ENCODE data around the gene GATAD1. TPM values are rescaled to one million over a fixed set of nuclear protein-coding genes. Genes with fewer than 3 reads are reported as not detected.
A peak's percentile ranks its signal among the peaks of the same experiment; 100 is the strongest.

The GATAD1 gene
- 10 to 100 TPM; 30.1 to 40.5 (median 37.9) TPM for total RNA-seq
- long read RNA-seq, donor 1, transcript GATAD1-201 (5 exons, 3,962 nt) = major isoform, 15 of 24 reads
- long read RNA-seq, donor 1, partial matches to known transcripts = 1 of 24 reads
- long read RNA-seq, donor 1, other reads (novel, unspliced or antisense) = 6 of 24 reads
- long read RNA-seq, donor 2, partial matches to known transcripts = 3 of 4 reads
- long read RNA-seq, donor 2, other reads (novel, unspliced or antisense) = 1 of 4 reads

GRCh38 chr7:92447345-92448204 lies at the start of gene GATAD1:
TSS of gene GATAD1 (plus strand) at chr7:92447482. CDS start at chr7:92447730, 248 bp downstream.
- intact Hi-C loops (cut with DNase I, micrococcal nuclease) = no loop called here
- TF ChIP-seq, protein P1, sequence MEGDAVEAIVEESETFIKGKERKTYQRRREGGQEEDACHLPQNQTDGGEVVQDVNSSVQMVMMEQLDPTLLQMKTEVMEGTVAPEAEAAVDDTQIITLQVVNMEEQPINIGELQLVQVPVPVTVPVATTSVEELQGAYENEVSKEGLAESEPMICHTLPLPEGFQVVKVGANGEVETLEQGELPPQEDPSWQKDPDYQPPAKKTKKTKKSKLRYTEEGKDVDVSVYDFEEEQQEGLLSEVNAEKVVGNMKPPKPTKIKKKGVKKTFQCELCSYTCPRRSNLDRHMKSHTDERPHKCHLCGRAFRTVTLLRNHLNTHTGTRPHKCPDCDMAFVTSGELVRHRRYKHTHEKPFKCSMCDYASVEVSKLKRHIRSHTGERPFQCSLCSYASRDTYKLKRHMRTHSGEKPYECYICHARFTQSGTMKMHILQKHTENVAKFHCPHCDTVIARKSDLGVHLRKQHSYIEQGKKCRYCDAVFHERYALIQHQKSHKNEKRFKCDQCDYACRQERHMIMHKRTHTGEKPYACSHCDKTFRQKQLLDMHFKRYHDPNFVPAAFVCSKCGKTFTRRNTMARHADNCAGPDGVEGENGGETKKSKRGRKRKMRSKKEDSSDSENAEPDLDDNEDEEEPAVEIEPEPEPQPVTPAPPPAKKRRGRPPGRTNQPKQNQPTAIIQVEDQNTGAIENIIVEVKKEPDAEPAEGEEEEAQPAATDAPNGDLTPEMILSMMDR (IDR thresholded peaks at IDR 0.05) = peak; percentile 89
- peak within 1 kb of the TSS; percentile 78 for H3K4me3 ChIP-seq
- H3K4me1 ChIP-seq (ENCODE audit: low read depth) = peaks cover 8% of the 10 kb centered on the region
- H3K36me3 ChIP-seq (ENCODE audit: low read depth) = no peaks in the 10 kb centered on the region
- ATAC-seq (peak; percentile 97), DNase-seq (peak; percentile 92 to 94 (median 93))
- H3K9me3 ChIP-seq = no peaks in the 10 kb centered on the region

- DNase-seq (no peak), ATAC-seq (no peak)
- H3K36me3 ChIP-seq (ENCODE audit: low read depth) = no peaks in the 10 kb centered on the region
- no peak overlapping the region for H3K4me3 ChIP-seq
- TF ChIP-seq, protein P1 (IDR thresholded peaks at IDR 0.05) = no peak
- intact Hi-C loops (cut with DNase I, micrococcal nuclease) = no loop called here
- H3K9me3 ChIP-seq = no peaks in the 10 kb centered on the region
- H3K4me1 ChIP-seq (ENCODE audit: low read depth) = no peaks in the 10 kb centered on the region
Observed at GRCh38 chr7:92397542-92397941, 49.7 kb upstream of the GATAD1 start.

DNA sequence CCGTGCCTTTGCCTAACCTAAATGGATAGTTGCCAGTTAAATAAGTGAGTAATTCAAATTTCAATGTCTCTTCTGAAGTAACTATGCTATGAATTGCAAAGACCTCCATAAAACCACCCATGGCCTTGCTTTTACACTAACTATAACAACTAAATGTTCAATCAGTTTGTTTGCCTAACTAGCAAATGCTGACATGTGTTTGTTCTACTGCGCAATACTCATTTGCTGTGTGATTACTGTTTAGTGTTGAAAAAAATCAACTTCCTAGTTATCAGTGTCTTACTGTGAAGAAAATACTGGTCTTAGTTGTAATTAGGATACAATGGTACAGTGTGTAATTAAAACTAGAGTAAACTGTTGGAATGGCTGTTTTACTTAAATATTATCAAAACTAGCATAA lies 47.3 kb upstream of the GATAD1 start:
- Histone ChIP-seq H3K4me3 (no peak overlapping the region), H3K9me3 (no peaks in the 10 kb centered on the region), H3K4me1 (ENCODE audit: low read depth) (no peaks in the 10 kb centered on the region), H3K36me3 (ENCODE audit: low read depth) (no peaks in the 10 kb centered on the region)
- TF ChIP-seq, protein P1 (IDR thresholded peaks at IDR 0.05) = no peak
- intact Hi-C loops (cut with DNase I, micrococcal nuclease) = no loop called here
- DNase-seq = no peak
- ATAC-seq = peak; percentile 21

GRCh38 chr7:92402920-92403759 lies 44.1 kb upstream of the GATAD1 start:
- ATAC-seq = no peak
- TF ChIP-seq, protein P1 (IDR thresholded peaks at IDR 0.05) = no peak
- Histone ChIP-seq H3K36me3 (ENCODE audit: low read depth) (no peaks in the 10 kb centered on the region), H3K9me3 (no peaks in the 10 kb centered on the region), H3K4me3 (no peak overlapping the region), H3K4me1 (ENCODE audit: low read depth) (no peaks in the 10 kb centered on the region)
- intact Hi-C loops (cut with DNase I, micrococcal nuclease) = no loop called here
- no peak for DNase-seq

DNA sequence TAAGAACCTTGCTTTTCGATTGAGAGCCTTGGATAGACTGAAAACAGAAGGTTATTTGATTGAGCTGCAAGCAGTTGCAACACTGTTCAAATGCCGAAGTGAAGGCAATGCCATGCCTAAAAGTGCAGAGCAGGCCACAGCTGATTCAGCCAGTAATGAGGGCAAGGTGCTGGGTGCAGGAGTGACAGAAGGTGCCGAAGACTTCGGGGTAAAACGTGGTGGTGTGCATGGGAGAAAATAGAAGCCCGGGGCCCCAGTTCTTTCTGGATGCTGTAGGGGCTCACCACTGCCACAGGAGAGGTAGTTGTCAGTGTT lies 43.6 kb upstream of the GATAD1 start:
- H3K4me1 ChIP-seq (ENCODE audit: low read depth) = no peaks in the 10 kb centered on the region
- TF ChIP-seq, protein P1 (IDR thresholded peaks at IDR 0.05) = no peak
- no peaks in the 10 kb centered on the region for H3K36me3 ChIP-seq (ENCODE audit: low read depth)
- DNase-seq (no peak), ATAC-seq (no peak)
- intact Hi-C loops (cut with DNase I, micrococcal nuclease) = no loop called here
- no peak overlapping the region for H3K4me3 ChIP-seq
- no peaks in the 10 kb centered on the region for H3K9me3 ChIP-seq
